Neural progenitor cell (in vitro differentiated cells): ENCODE measurements around the gene CD2AP.

Experiments
- CTCF ChIP-seq: fragments of 200-600 bp; sonication (generic); IDR thresholded peaks from 2 replicates; pipeline ENCODE4 v1.5.1; 2017; ENCODE audit warnings: antibody characterized with exemption, mild to moderate bottlenecking
- EZH2 ChIP-seq: fragments of 200-600 bp; sonication (generic); IDR thresholded peaks from 2 replicates; pipeline ENCODE4 v1.6.1; 2017; ENCODE audit warnings: antibody characterized with exemption, mild to moderate bottlenecking, moderate library complexity

DNA sequence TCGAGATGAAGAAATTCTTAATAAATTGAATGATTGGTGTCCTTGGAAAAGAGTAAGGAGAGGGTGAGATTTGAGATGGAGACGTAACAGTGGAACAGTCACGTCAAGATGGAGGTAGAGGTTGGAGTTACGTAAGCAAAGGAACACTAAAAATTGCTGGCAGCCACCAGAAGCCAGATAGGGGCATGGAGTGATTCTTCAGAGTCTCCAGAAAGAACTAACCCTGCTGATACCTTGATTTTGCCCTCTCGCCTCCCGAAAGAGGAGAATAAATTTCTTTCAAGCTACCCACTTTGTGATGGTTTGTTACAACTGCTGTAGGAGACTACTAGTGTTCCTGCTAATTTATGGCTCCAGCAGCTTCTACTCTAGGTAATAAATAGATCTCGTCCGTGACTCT lies 17.6 kb downstream of the CD2AP start:
- TF ChIP-seq CTCF: no peak
- no peak for TF ChIP-seq EZH2
